Uterus (tissue), 4 donors: ENCODE measurements around the gene COPB2. TPM values are rescaled to one million over a fixed set of nuclear protein-coding genes. Genes with fewer than 3 reads are reported as not detected.

ENCODE experiments used
- DNase-seq, 2 donors: peaks; one replicate each; pipeline ENCODE4 v3.0.0-alpha.2; 2019 to 2020
- H3K27ac ChIP-seq, 2 donors: fragments of 200-600 bp; sonication (generic); 1 replicate in 1 of 2; 2 replicates in 1 of 2; pipeline ENCODE4 v1.5.1; 2016 to 2018
- H3K27me3 ChIP-seq, 2 donors: fragments of 200-600 bp; sonication (generic); one replicate each; pipeline ENCODE4 v1.5.1; 2018 to 2019; ENCODE audit warnings: control low read depth in 1 of 2
- H3K36me3 ChIP-seq, 2 donors: fragments of 200-600 bp; sonication (generic); one replicate each; pipeline ENCODE4 v1.5.1; 2019; ENCODE audit warnings: control low read depth in 1 of 2
- H3K4me1 ChIP-seq, 2 donors: fragments of 200-600 bp; sonication (generic); one replicate each; pipeline ENCODE4 v1.5.1; 2018 to 2019; ENCODE audit warnings: control low read depth in 1 of 2
- H3K4me3 ChIP-seq, 2 donors: fragments of 200-600 bp; sonication (generic); 1 replicate in 1 of 2; 2 replicates in 1 of 2; pipeline ENCODE4 v1.5.1; 2018 to 2019; ENCODE audit warnings: mild to moderate bottlenecking in 1 of 2
- H3K9me3 ChIP-seq, 2 donors: fragments of 200-600 bp; sonication (generic); one replicate each; pipeline ENCODE4 v1.5.1; 2019; ENCODE audit warnings: control low read depth in 1 of 2
- CTCF ChIP-seq, 4 experiments: fragments of 200-600 bp in 2 of 4; fragments of 450-650 bp in 2 of 4; sonication (generic) in 2 of 4; IDR thresholded peaks; one replicate each; pipeline ENCODE4 v1.5.1; 2016 to 2019; ENCODE audit warnings: antibody characterized with exemption in 4 of 4, mild to moderate bottlenecking in 2 of 4, moderate library complexity in 1 of 4
- POLR2A ChIP-seq, 2 donors: fragments of 450-650 bp; IDR thresholded peaks; one replicate each; pipeline ENCODE4 v1.6.1; 2016; ENCODE audit warnings: antibody characterized with exemption in 2 of 2, mild to moderate bottlenecking in 1 of 2, moderate library complexity in 1 of 2
- intact Hi-C: fragments of 100-400 bp; cut with DNase I; formaldehyde crosslinking; loops from one replicate; pipeline ENCODE4 v1.15.1; 2023; ENCODE audit warnings: low total_unique reads
- total RNA-seq, 4 donors: library from RNA; depleted of rRNA in 3 of 4; stranded (reverse); fragments of >200 nt in 3 of 4; gene quantifications; one replicate each; pipeline versions ENCODE4 v1.1.0 to v1.2.4, GENCODE V29; 2014 to 2023
- donor health status: DM: yes; HTN: yes; CAD: no.

The COPB2 gene
- total RNA-seq, 4 donors from 2014 or later, result 50.3 to 204 (median 86.5) TPM

DNA sequence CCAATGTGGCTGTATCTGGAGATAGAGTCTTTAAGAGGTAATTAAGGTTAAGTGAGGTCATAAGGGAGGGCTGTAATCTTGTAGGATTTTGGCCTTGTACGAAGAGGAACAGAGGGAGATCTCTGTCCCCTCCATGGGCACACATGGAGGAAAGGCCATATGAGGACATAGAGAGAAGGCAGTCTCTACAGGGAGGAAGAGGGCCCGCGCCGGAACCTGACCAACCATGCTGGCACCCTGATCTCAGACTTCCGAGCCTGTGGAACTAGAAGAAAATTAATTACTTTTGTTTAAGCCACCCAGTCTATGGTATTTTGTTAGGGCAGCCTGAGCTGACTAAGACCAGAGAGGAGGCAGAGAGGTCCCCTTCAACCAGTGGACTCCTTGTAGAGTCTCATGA lies 63.3 kb downstream of the COPB2 start:
- no peaks in the 10 kb centered on the region for H3K4me1 ChIP-seq
- no peak overlapping the region for H3K4me3 ChIP-seq
- no peaks in the 10 kb centered on the region for H3K27me3 ChIP-seq
- no peaks in the 10 kb centered on the region for H3K9me3 ChIP-seq
- H3K36me3 ChIP-seq, result no peaks in the 10 kb centered on the region
- TF ChIP-seq POLR2A (IDR thresholded peaks at IDR 0.05) (no peak), CTCF (IDR thresholded peaks at IDR 0.05) (no peak)
- intact Hi-C loops, result loop anchor here (10.0 kb wide), 2 partner anchors 221 to 381 kb away; partner anchors contain the start of genes FOXL2 and FOXL2NB
- DNase-seq, result no peak
- no peak overlapping the region for H3K27ac ChIP-seq

- intact Hi-C loops, result loop anchor here (10.0 kb wide), 2 partner anchors 221 to 381 kb away; partner anchors contain the start of genes FOXL2 and FOXL2NB
- H3K27ac ChIP-seq, result no peak overlapping the region
- H3K9me3 ChIP-seq, result no peaks in the 10 kb centered on the region
- TF ChIP-seq CTCF (IDR thresholded peaks at IDR 0.05) (no peak), POLR2A (IDR thresholded peaks at IDR 0.05) (no peak)
- H3K4me3 ChIP-seq, result no peak overlapping the region
- H3K36me3 ChIP-seq, result no peaks in the 10 kb centered on the region
- no peak for DNase-seq
- H3K4me1 ChIP-seq, result no peaks in the 10 kb centered on the region
- H3K27me3 ChIP-seq, result no peaks in the 10 kb centered on the region
Observed at GRCh38 chr3:139325551-139325950, 63.9 kb downstream of the COPB2 start.

GRCh38 chr3:139324456-139324855 lies 65.0 kb downstream of the COPB2 start:
- H3K4me1 ChIP-seq, result no peaks in the 10 kb centered on the region
- no peak for DNase-seq
- H3K36me3 ChIP-seq, result no peaks in the 10 kb centered on the region
- TF ChIP-seq POLR2A (IDR thresholded peaks at IDR 0.05) (no peak), CTCF (IDR thresholded peaks at IDR 0.05) (no peak)
- no peaks in the 10 kb centered on the region for H3K9me3 ChIP-seq
- no peak overlapping the region for H3K4me3 ChIP-seq
- H3K27me3 ChIP-seq, result no peaks in the 10 kb centered on the region
- intact Hi-C loops, result loop anchor here (10.0 kb wide), 2 partner anchors 220 to 380 kb away; partner anchors contain the start of genes FOXL2 and FOXL2NB
- no peak overlapping the region for H3K27ac ChIP-seq

DNA sequence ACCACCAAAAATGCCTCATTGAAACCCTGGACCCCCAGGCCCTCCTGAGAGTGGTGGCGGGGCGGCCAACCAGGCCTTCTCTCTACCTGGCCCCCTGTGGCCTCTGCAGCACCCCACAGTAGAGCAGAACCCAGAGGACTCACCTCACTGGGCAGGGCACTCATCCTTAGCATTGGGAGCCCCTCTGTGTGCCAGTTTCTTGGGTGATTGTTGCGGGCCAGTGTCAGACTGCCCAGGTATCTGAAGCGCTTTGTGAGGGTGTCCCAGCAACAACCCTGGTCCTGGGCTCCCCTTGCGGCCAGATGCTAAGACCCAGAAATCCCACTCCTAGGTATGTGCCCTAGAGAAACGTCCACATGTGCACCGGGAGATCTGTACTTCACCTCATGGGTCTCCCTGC lies 66.3 kb downstream of the COPB2 start:
- intact Hi-C loops, result loop anchor here (10.0 kb wide), 2 partner anchors 218 to 378 kb away; partner anchors contain the start of genes FOXL2 and FOXL2NB
- TF ChIP-seq POLR2A (IDR thresholded peaks at IDR 0.05) (no peak), CTCF (IDR thresholded peaks at IDR 0.05) (no peak)

DNA sequence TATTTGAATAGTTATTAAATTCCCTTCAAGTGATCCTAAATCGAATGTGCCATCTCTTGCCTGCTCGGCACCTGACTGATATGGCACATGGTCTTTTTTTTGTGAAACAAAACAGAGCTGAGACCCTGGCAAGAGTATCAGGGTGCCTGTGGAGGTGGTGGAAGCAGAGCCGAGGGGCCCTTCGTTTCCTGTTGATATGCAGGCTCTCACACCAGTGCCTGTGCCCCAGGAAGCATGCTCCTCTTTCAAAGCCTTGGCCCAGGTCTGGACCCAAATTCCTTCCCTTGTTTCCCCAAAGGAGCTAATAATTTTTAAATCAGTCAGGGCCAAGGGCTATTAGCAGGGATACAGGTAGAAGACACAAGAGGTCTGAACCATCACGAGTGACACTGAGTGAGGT lies 67.1 kb downstream of the COPB2 start:
- no peak for DNase-seq
- no peaks in the 10 kb centered on the region for H3K27me3 ChIP-seq
- H3K36me3 ChIP-seq, result no peaks in the 10 kb centered on the region
- H3K27ac ChIP-seq, result no peak overlapping the region
- TF ChIP-seq POLR2A (IDR thresholded peaks at IDR 0.05) (no peak), CTCF (IDR thresholded peaks at IDR 0.05) (no peak)
- no peaks in the 10 kb centered on the region for H3K9me3 ChIP-seq
- no peak overlapping the region for H3K4me3 ChIP-seq
- intact Hi-C loops, result loop anchor here (10.0 kb wide), 2 partner anchors 218 to 378 kb away; partner anchors contain the start of genes FOXL2 and FOXL2NB
- H3K4me1 ChIP-seq, result no peaks in the 10 kb centered on the region

More for the DNA sequence above, 66.3 kb downstream of the COPB2 start:
- Histone ChIP-seq H3K4me1 (no peaks in the 10 kb centered on the region), H3K27me3 (no peaks in the 10 kb centered on the region), H3K9me3 (no peaks in the 10 kb centered on the region), H3K36me3 (no peaks in the 10 kb centered on the region), H3K4me3 (no peak overlapping the region), H3K27ac (no peak overlapping the region)
- no peak for DNase-seq
